GM23248 (cell line): ENCODE measurements around the gene SRCIN1.
"Not testable (repeated sequence)": the region's sequence is repeated elsewhere in the genome, so short reads cannot be mapped to it uniquely, and the experiment has no call there.

Experiments
- EZH2 ChIP-seq: fragments of 200-600 bp; sonication (generic); IDR thresholded peaks from 2 replicates; pipeline ENCODE4 v1.6.1; 2018; ENCODE audit warnings: antibody characterized with exemption, mild to moderate bottlenecking; ENCODE audit not compliant: insufficient read depth, poor library complexity, severe bottlenecking
- EZH2phosphoT487 ChIP-seq: fragments of 200-600 bp; sonication (generic); IDR thresholded peaks from 2 replicates; pipeline ENCODE4 v1.6.1; 2018; ENCODE audit warnings: antibody characterized with exemption, moderate library complexity, mild to moderate bottlenecking, low read depth; ENCODE audit not compliant: insufficient read depth

DNA sequence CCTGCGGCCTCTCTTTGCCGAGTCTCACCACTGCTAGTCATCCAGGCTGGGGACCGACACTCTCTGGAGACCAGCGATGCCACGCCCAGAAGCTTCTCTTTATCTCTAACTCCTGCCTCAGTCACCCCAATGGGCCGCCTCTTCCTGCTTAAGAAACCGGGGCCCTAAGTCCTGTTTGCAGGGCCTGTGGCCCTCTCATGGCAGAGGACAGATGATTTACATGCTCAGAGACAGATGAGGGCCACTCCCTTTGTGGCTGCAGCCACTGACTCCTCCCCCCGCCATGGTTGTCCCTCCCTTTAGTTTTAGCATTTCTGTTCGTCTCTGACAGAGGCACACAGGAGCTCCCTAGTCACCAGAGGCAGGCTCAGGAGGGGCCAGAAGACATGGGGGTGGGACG lies 106.5 kb downstream of the SRCIN1 start:
- not testable (repeated sequence) for TF ChIP-seq EZH2, EZH2phosphoT487
